Cardiac muscle cell (in vitro differentiated cells and primary cell): Measurements from ENCODE around the gene RMND1. TPM values are rescaled to one million over a fixed set of nuclear protein-coding genes. Genes with fewer than 3 reads are reported as not detected.

ENCODE experiments used
- DNase-seq, 2 donors: peaks; one replicate each; pipeline versions ENCODE4 v3.0.0 to v3.0.0-alpha.2; 2010 to 2017; ENCODE audit warnings: low read depth in 1 of 2, low spot score in 1 of 2
- H3K27ac ChIP-seq: fragments of 200-600 bp; sonication (generic); 2 replicates; pipeline ENCODE4 v1.5.1; 2016
- H3K27me3 ChIP-seq: fragments of 200-600 bp; sonication (generic); 2 replicates; pipeline ENCODE4 v1.6.0; 2016; ENCODE audit warnings: control low read depth
- H3K36me3 ChIP-seq: fragments of 200-600 bp; sonication (generic); 2 replicates; pipeline ENCODE4 v1.5.1; 2016; ENCODE audit warnings: control low read depth
- H3K4me1 ChIP-seq: fragments of 200-600 bp; sonication (generic); 2 replicates; pipeline ENCODE4 v1.8.1; 2017; ENCODE audit warnings: low read depth, mild to moderate bottlenecking, mixed run types
- H3K4me3 ChIP-seq: fragments of 200-600 bp; sonication (generic); 2 replicates; pipeline ENCODE4 v1.5.1; 2016; ENCODE audit warnings: mild to moderate bottlenecking
- H3K9me3 ChIP-seq: fragments of 200-600 bp; sonication (generic); 2 replicates; pipeline ENCODE4 v1.5.1; 2017; ENCODE audit warnings: low read depth, mild to moderate bottlenecking, control low read depth
- polyA plus RNA-seq: library from polyadenylated mRNA; unstranded; fragments of >200 nt; fragmentation: Nextera tagmentation; extraction: Ambion mirVana; gene quantifications from 2 replicates; pipeline ENCODE4 v1.2.1, GENCODE V29; 2016
- total RNA-seq: library from RNA; depleted of rRNA; stranded (reverse); fragments of >200 nt; gene quantifications from 2 replicates; pipeline ENCODE4 v1.2.3, GENCODE V29; 2016
- TF ChIP-seq, protein P1 (sequence below): IDR thresholded peaks from 2 replicates; pipeline ENCODE4 v1.5.1; 2012; ENCODE audit warnings: low read depth, mild to moderate bottlenecking, low read length

Gene RMND1
- total and polyA plus RNA-seq, 2 experiments from 2014 or later = 17.2 to 19.3 TPM

DNA sequence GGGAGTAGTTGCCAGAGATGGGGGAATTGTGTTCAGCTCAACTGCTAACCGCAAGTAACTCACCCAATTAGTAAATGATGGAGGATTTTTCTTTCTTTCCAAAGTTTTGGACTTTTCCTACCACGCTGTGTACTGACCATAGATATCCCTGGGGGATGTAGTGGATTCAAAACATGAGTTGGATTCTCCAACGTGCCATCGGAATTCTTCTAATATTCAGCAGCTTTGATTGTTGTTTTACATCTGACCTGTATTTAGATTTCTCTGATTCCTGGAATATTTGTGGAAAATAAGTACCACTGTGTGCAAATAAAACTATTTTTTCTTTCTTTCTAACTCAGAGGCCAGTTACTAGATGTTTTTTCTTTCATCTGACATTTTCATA lies 43.0 kb upstream of the RMND1 start:
- peaks cover 56% of the 10 kb centered on the region for H3K27me3 ChIP-seq
- TF ChIP-seq, protein P1, sequence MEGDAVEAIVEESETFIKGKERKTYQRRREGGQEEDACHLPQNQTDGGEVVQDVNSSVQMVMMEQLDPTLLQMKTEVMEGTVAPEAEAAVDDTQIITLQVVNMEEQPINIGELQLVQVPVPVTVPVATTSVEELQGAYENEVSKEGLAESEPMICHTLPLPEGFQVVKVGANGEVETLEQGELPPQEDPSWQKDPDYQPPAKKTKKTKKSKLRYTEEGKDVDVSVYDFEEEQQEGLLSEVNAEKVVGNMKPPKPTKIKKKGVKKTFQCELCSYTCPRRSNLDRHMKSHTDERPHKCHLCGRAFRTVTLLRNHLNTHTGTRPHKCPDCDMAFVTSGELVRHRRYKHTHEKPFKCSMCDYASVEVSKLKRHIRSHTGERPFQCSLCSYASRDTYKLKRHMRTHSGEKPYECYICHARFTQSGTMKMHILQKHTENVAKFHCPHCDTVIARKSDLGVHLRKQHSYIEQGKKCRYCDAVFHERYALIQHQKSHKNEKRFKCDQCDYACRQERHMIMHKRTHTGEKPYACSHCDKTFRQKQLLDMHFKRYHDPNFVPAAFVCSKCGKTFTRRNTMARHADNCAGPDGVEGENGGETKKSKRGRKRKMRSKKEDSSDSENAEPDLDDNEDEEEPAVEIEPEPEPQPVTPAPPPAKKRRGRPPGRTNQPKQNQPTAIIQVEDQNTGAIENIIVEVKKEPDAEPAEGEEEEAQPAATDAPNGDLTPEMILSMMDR = no peak
- H3K4me1 ChIP-seq = no peaks in the 10 kb centered on the region
- H3K9me3 ChIP-seq = no peaks in the 10 kb centered on the region
- peak overlapping the region; percentile 82 for H3K4me3 ChIP-seq
- H3K36me3 ChIP-seq = no peaks in the 10 kb centered on the region
- peak in 1 of 2 donors; percentile 8 for DNase-seq
- no peak overlapping the region for H3K27ac ChIP-seq

DNA sequence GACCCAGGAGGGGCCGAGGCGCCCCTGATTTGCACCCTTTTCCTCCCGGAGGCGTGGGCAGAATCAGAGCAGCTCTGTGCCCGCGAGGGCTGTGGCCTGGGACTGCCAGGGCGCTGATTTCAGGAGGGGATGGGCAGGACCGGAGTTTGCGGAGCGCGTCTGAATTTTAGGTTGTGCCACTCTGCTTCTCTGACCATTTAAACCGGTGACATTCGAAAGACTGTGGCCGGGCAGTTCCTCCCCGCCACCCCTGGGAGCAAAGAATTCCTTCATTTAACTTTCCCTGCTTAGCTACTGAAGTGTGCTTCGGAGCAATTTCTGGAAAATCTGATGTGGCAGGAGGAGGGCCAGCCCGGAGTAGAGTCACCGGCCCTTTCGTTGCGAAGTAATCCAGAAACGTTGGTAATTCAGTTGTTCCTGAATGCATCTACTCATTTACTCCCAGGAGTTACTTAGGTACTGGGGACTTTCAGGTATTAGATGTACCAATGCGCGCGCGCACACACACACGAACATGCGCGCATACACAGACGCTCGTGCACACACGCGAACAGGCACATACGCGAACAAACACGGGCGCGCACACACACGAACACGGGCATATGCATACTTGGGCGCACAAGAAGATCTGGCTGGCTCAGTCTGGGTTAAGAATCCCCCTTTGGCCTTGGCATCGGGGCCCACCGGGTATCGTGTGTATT lies 42.5 kb upstream of the RMND1 start:
- H3K4me1 ChIP-seq = no peaks in the 10 kb centered on the region
- H3K36me3 ChIP-seq = no peaks in the 10 kb centered on the region
- DNase-seq = peak; percentile 32 to 54
- no peak overlapping the region for H3K27ac ChIP-seq
- peak overlapping the region; percentile 82 for H3K4me3 ChIP-seq
- peaks cover 56% of the 10 kb centered on the region for H3K27me3 ChIP-seq
- no peaks in the 10 kb centered on the region for H3K9me3 ChIP-seq
- TF ChIP-seq, protein P1 = no peak

DNA sequence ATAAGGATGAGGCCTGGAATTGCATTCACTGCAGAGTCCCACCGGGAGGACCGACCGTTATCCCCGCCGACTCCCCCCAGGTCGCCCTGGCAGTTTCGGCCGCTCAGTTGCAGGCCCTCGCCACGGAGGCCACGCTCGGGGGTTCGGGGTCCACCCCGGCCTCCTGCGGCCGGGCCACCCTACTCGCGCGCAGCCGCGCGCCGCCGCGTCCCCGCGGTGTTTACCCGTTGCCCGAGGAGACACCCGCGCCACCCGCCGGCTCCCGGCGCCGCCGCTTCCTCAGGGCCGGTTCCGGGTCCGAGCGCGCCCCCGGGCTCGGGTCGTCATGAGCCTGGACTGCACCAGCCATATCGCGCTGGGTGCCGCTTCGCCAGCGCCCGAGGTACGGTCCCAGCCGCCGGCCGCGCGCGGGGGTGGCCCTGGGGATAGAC lies 41.9 kb upstream of the RMND1 start, which contains the start of gene CCDC170:
TSS of gene CCDC170 (plus strand) at position 214 of the 431 bp plus-strand sequence. CDS start at position 326, 112 bp downstream.
- DNase-seq = peak; percentile 16 to 38
- no peaks in the 10 kb centered on the region for H3K4me1 ChIP-seq
- peak within 1 kb of the TSS; percentile 82 for H3K4me3 ChIP-seq
- no peaks in the 10 kb centered on the region for H3K36me3 ChIP-seq
- no peak within 1 kb of the TSS for H3K27ac ChIP-seq
- TF ChIP-seq, protein P1 = no peak
- peaks cover 56% of the 10 kb centered on the region for H3K27me3 ChIP-seq
- no peaks in the 10 kb centered on the region for H3K9me3 ChIP-seq

DNA sequence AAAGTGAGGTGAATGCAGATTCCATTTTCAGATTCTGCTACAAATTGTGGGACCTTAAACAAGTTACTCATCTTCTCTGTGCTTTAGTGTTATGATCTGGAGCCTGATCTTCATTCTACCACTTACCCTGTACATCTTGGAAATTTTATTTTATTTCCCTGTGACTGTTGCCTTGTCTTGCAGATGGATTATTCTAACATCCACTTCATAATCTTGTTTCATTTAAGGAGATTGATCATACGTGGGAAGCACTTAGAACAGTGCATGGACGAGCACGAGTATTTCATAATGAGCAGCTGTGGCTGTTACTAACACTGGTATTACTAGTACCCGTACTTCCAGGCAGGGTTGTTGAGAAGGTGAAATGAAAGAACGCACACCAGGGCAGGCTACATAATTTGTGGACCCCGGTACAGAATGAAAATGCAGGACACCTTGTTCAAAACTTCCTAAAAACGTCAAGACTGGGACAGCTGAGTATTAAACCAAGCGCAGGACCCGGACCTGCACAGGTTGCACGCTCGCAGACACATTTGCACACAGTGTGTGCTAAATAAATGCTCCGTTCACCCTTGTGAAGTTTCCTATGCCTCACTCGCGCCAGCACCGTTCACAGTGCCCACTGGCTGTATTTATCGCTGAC lies 41.4 kb upstream of the RMND1 start:
- Histone ChIP-seq H3K27me3 (peaks cover 53% of the 10 kb centered on the region), H3K4me3 (peak overlapping the region; percentile 82), H3K9me3 (no peaks in the 10 kb centered on the region), H3K27ac (no peak overlapping the region), H3K36me3 (no peaks in the 10 kb centered on the region), H3K4me1 (no peaks in the 10 kb centered on the region)
- TF ChIP-seq, protein P1 = no peak
- no peak for DNase-seq

DNA sequence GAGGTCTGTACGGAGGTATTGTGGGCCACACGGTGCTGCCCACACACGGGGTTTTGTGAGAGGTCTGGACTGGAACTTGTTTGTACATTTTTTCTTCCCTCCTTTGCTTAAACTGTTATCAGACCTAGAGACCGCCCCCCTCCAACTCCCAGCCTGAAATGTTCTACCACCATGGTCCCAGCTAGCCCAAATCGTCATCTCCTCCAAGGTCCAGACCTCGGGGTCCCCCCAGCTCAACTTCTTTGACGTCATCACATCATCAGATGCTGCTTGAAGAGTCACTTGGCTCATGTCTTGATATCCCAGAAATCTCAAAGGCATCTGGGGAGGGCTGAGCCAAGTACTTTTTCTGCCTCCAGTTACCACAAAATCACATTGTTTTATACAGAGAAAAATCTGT lies 39.1 kb upstream of the RMND1 start:
- Histone ChIP-seq H3K27me3 (peaks cover 33% of the 10 kb centered on the region), H3K27ac (no peak overlapping the region), H3K4me1 (no peaks in the 10 kb centered on the region), H3K4me3 (no peak overlapping the region), H3K9me3 (no peaks in the 10 kb centered on the region), H3K36me3 (no peaks in the 10 kb centered on the region)
- TF ChIP-seq, protein P1 = no peak
- peak in 1 of 2 donors; percentile 17 for DNase-seq
